Muscle layer of colon (tissue), 2 donors: ENCODE results near the gene ABTB2.

Source experiments
- H3K27ac ChIP-seq: one replicate; pipeline ENCODE4 v1.7.0; 2013; ENCODE audit warnings: low read depth, mild to moderate bottlenecking, low read length, moderate library complexity
- H3K27me3 ChIP-seq, 2 donors: one replicate each; pipeline ENCODE4 v1.7.0; 2013; ENCODE audit warnings: low read length in 2 of 2, mild to moderate bottlenecking in 2 of 2; ENCODE audit not compliant: insufficient read depth in 2 of 2, control insufficient read depth in 1 of 2
- H3K36me3 ChIP-seq: one replicate; pipeline ENCODE4 v1.7.0; 2013; ENCODE audit warnings: mild to moderate bottlenecking, low read length; ENCODE audit not compliant: insufficient read depth
- H3K4me1 ChIP-seq: one replicate; pipeline ENCODE4 v1.7.0; 2013; ENCODE audit warnings: mild to moderate bottlenecking, low read length; ENCODE audit not compliant: insufficient read depth
- H3K4me3 ChIP-seq, 2 donors: one replicate each; pipeline ENCODE4 v1.7.0; 2013; ENCODE audit warnings: low read length in 2 of 2, low read depth in 1 of 2, mild to moderate bottlenecking in 1 of 2, moderate library complexity in 1 of 2
- H3K9ac ChIP-seq: one replicate; pipeline ENCODE4 v1.7.0; 2013; ENCODE audit warnings: low read length
- H3K9me3 ChIP-seq: one replicate; pipeline ENCODE4 v1.7.0; 2013; ENCODE audit warnings: mild to moderate bottlenecking, low read length
- donor health status: abdominal sarcoma.
- donor health status: Adenocarcinoma of cecum.

The ABTB2 gene

GRCh38 chr11:34357701-34358257 lies at the start of gene ABTB2:
TSS of gene ABTB2 (minus strand) at chr11:34358010.
- Histone ChIP-seq H3K27me3 (peaks cover 0 to 8% of the 10 kb centered on the region in 2 donors), H3K9me3 (no peaks in the 10 kb centered on the region), H3K4me1 (peaks cover 18% of the 10 kb centered on the region), H3K27ac (peak within 1 kb of the TSS; percentile 90), H3K9ac (peak within 1 kb of the TSS; percentile 39), H3K4me3 (peak within 1 kb of the TSS; percentile 33 to 71), H3K36me3 (no peaks in the 10 kb centered on the region)

DNA sequence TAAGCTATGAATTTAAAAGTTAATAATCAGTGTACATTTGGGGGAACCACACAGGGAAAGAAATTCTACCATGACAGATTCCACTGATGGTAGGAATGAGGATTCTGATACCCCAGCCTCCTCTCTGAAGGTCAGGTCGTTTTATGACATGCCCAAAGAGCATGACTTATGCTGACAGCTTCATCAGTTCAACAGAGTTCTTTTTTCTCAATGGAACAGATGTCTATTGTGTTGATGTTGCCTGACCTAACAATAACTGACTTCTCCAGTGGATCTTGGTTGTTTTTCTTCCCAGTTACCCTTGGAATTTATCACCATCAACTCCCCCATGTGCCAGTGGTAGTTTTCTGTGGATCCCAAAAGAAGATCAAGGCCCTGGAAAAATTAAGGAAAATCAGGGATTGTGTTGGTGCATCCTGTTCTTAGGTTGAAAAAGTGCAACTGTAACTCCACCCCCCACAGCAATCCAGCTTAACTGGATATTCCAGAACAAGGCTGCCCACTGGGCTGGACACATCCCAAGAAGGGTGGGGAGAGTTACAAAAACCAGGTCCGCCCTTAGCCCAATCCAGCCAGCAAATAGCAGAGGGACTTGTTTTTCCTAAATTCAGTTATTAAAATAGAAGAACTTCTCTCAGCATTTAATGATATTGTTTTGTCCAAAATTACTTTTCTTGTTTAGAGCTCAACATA lies 49.5 kb upstream of the ABTB2 start:
- Histone ChIP-seq H3K27ac (no peak overlapping the region), H3K27me3 (no peaks in the 10 kb centered on the region)

DNA sequence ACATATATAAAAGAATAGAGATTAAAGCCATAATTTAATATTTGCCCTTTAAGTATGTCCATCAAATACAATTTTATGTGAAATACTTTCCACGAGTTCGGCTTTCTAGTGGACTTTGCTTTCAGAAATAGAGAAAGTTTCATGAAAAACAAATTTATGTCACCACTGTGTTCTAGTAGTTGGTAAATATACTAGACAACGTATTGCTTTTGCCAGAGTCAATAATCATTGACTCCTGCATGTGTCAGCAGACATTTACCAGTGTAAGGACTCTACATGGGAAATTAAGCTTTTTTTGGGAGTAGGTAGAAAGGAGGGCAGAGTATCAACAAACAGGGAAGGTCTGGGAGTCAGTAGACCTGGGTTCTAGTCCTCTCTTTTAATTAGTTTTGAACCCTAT lies 48.6 kb upstream of the ABTB2 start:
- no peaks in the 10 kb centered on the region for H3K36me3 ChIP-seq
- no peaks in the 10 kb centered on the region for H3K27me3 ChIP-seq
- H3K9ac ChIP-seq, result no peak overlapping the region
- H3K4me1 ChIP-seq, result no peaks in the 10 kb centered on the region
- no peak overlapping the region for H3K27ac ChIP-seq
- H3K9me3 ChIP-seq, result no peaks in the 10 kb centered on the region
- H3K4me3 ChIP-seq, result no peak overlapping the region

More for the DNA sequence above, 49.5 kb upstream of the ABTB2 start:
- Histone ChIP-seq H3K9me3 (no peaks in the 10 kb centered on the region), H3K4me1 (no peaks in the 10 kb centered on the region), H3K9ac (no peak overlapping the region), H3K36me3 (no peaks in the 10 kb centered on the region), H3K4me3 (no peak overlapping the region)

DNA sequence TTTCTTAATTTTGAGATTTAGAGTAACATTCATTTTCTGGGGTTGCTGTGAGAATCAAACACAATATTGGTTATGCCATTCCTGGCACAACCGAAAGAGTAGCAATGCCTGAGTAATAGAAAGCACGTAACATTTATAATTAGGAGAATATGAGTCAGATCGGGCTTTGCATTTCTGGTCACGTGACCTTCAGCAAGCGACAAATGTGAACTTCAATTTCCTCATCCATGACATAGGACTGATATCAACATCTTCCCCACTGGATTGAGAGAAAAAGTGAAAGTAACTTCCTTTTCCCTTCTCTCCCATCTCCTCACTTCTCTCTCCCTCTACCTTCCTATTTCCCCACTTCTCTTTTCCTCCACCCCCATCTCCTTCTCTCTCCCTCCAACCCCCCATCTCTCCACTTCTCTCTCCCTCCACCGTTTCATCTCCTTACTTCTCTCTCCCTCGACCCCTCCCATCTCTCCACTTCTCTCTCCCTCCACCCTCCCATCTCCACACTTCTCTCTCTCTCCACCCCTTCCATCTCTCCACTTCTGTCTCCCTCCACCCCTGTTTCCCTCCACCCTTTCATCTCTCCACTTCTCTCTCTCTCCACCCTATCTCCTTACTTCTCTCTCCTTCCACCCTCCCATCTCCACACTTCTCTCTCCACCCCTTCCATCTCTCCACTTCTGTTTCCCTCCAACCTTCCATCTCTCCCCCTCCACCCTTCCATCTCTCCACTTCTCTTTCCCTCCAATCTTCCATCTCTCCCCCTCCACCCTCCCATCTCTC lies 47.5 kb upstream of the ABTB2 start:
- Histone ChIP-seq H3K9ac (no peak overlapping the region), H3K4me3 (no peak overlapping the region), H3K27ac (no peak overlapping the region), H3K9me3 (no peaks in the 10 kb centered on the region), H3K27me3 (no peaks in the 10 kb centered on the region), H3K4me1 (no peaks in the 10 kb centered on the region), H3K36me3 (no peaks in the 10 kb centered on the region)

- H3K36me3 ChIP-seq, result no peaks in the 10 kb centered on the region
- H3K4me3 ChIP-seq, result no peak overlapping the region
- H3K27ac ChIP-seq, result no peak overlapping the region
- no peaks in the 10 kb centered on the region for H3K4me1 ChIP-seq
- no peaks in the 10 kb centered on the region for H3K27me3 ChIP-seq
- no peaks in the 10 kb centered on the region for H3K9me3 ChIP-seq
- H3K9ac ChIP-seq, result no peak overlapping the region
Observed at GRCh38 chr11:34404280-34404679, 46.5 kb upstream of the ABTB2 start.

- H3K27ac ChIP-seq, result no peak overlapping the region
- no peaks in the 10 kb centered on the region for H3K36me3 ChIP-seq
- H3K9me3 ChIP-seq, result no peaks in the 10 kb centered on the region
- H3K4me3 ChIP-seq, result no peak overlapping the region
- no peak overlapping the region for H3K9ac ChIP-seq
- H3K4me1 ChIP-seq, result no peaks in the 10 kb centered on the region
- H3K27me3 ChIP-seq, result no peaks in the 10 kb centered on the region
Observed at GRCh38 chr11:34403431-34403830, 45.6 kb upstream of the ABTB2 start.

DNA sequence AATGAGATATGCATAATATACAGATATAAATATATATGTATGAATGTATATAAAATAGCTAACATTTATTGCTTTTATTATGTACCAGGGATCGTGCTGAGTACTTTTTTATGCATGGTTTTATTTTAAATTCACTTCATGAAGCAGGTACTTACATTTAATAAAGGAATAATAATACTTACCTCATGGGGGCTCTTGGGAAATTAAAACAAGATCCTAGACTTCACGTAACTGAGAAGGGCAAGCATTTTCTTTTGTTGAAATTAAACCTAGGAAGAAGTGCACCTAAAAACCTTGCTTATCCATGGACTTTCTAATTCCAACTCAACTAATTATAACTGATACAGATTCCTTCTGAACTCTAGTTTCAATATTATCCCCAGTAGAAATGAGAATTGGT lies 40.0 kb upstream of the ABTB2 start:
- Histone ChIP-seq H3K27me3 (no peaks in the 10 kb centered on the region), H3K27ac (no peak overlapping the region), H3K4me1 (no peaks in the 10 kb centered on the region), H3K9me3 (no peaks in the 10 kb centered on the region), H3K9ac (no peak overlapping the region), H3K36me3 (no peaks in the 10 kb centered on the region), H3K4me3 (no peak overlapping the region)

DNA sequence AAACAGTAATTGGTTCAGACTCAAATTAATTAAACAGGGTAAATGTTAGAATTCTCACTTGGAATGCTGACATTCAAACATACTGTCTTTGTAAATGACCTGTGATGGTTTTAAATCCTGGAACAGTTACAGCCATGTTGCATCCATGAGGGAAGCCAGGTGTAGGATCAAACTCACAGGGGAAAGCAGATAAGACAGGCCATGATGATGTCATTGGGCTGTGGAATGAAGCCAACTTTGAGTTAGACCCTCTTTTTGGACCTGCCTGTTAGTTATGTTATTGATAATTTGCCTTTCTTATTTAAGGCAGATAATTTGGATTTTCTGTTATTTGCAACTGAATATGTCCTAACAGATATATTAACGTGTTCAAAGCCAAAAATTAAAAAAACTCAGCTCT lies 39.3 kb upstream of the ABTB2 start:
- H3K9me3 ChIP-seq, result no peaks in the 10 kb centered on the region
- no peak overlapping the region for H3K27ac ChIP-seq
- H3K27me3 ChIP-seq, result no peaks in the 10 kb centered on the region
- H3K4me3 ChIP-seq, result no peak overlapping the region
- H3K4me1 ChIP-seq, result no peaks in the 10 kb centered on the region
- no peak overlapping the region for H3K9ac ChIP-seq
- no peaks in the 10 kb centered on the region for H3K36me3 ChIP-seq

GRCh38 chr11:34395916-34396550 lies 38.2 kb upstream of the ABTB2 start:
- Histone ChIP-seq H3K36me3 (no peaks in the 10 kb centered on the region), H3K27me3 (no peaks in the 10 kb centered on the region), H3K27ac (no peak overlapping the region), H3K9me3 (no peaks in the 10 kb centered on the region), H3K9ac (no peak overlapping the region), H3K4me3 (no peak overlapping the region), H3K4me1 (no peaks in the 10 kb centered on the region)

GRCh38 chr11:34394771-34395300 lies 37.0 kb upstream of the ABTB2 start:
- Histone ChIP-seq H3K36me3 (no peaks in the 10 kb centered on the region), H3K4me3 (no peak overlapping the region), H3K27me3 (no peaks in the 10 kb centered on the region), H3K4me1 (no peaks in the 10 kb centered on the region), H3K9ac (no peak overlapping the region), H3K9me3 (no peaks in the 10 kb centered on the region), H3K27ac (no peak overlapping the region)

- Histone ChIP-seq H3K27ac (no peak overlapping the region), H3K9ac (no peak overlapping the region), H3K4me1 (no peaks in the 10 kb centered on the region), H3K36me3 (no peaks in the 10 kb centered on the region), H3K27me3 (no peaks in the 10 kb centered on the region), H3K4me3 (no peak overlapping the region), H3K9me3 (no peaks in the 10 kb centered on the region)
Observed at GRCh38 chr11:34387653-34388052, 29.8 kb upstream of the ABTB2 start.
